ENCODE data around the gene TAAR9.

Gene TAAR9, protein sequence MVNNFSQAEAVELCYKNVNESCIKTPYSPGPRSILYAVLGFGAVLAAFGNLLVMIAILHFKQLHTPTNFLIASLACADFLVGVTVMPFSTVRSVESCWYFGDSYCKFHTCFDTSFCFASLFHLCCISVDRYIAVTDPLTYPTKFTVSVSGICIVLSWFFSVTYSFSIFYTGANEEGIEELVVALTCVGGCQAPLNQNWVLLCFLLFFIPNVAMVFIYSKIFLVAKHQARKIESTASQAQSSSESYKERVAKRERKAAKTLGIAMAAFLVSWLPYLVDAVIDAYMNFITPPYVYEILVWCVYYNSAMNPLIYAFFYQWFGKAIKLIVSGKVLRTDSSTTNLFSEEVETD

GRCh38 chr6:132537977-132538376 is at the start of gene TAAR9:
TSS of gene TAAR9 (plus strand) at chr6:132538277. CDS start at chr6:132538290, 13 bp downstream.
- no peak for DNase-seq

- DNase-seq: no peak
These were observed 48.7 kb upstream of the TAAR9 start for GRCh38 chr6:132489376-132489775.

- no peak for DNase-seq
These were observed 48.1 kb upstream of the TAAR9 start for GRCh38 chr6:132490024-132490423.

- DNase-seq: no peak
These were observed 47.4 kb upstream of the TAAR9 start for GRCh38 chr6:132490478-132491204.

DNA sequence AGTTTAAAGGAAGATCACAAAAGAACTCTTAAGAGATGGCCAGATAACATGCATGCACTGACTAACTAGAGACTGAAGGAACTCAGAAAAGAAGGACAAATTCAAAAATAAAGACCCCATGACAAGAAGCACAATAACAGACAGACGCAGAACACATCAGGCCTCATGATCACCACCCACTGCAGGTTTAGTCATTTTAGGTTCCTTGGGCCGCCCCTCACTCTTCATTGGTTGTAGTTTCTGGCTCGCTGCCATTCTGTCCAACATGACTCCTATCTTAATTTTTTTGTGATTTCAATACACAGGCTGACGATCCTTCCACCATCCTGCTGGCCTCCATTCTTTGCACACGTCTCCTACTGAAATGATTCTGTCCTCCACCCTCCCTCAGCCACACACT is 46.8 kb upstream of the TAAR9 start:
- no peak for DNase-seq

- no peak for DNase-seq
These were observed 46.2 kb upstream of the TAAR9 start for GRCh38 chr6:132491881-132492280.

DNA sequence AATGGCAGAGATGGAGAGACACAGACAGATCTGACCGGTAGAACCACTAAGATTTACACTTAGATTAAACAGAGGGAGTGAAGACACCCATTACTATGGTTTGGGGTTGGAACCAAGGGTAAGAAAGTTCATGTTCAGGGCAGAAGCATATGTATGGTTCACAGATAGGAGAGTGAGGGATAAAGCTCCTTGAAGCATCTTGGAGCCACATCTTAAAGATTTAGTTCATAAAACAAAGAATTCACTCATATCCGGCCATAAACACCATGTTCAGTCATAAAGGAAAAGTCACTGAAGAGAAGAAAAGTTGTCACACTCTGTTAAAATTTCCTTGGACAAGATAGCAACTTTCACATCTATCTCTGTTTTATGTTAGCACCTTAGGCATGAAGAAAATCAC is 43.1 kb upstream of the TAAR9 start:
- no peak for DNase-seq

- no peak for DNase-seq
These were observed 42.4 kb upstream of the TAAR9 start for GRCh38 chr6:132495604-132496079.

DNA sequence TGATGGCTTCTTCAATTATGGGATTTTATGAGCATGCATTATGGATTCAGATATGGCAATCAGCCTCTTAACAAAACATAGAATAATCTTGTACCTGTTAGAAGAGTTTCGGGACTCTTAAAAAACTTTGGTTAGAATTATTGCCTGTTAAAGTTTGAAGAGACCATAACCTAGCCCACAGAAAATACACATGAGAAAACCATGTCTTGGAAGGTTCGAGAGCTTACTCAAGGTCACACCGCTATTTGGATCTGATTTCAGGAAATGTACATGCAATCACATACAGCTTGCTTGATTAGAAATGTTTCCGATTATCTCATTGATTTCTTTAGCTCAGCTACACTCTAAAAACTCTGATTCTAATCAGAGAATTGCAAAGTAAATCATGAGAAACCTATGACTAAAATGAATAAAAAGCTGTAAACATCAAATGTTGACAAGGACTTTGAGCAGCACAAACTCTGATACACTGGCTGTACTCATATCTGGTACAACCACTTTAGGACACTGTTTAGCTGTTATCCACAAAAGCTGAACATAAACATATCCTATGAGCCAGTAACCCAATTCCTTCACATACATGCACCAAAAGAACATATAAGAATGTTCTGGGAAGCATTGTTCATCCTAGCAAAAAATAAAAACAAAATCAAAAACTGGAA is 41.4 kb upstream of the TAAR9 start:
- DNase-seq: no peak

DNA sequence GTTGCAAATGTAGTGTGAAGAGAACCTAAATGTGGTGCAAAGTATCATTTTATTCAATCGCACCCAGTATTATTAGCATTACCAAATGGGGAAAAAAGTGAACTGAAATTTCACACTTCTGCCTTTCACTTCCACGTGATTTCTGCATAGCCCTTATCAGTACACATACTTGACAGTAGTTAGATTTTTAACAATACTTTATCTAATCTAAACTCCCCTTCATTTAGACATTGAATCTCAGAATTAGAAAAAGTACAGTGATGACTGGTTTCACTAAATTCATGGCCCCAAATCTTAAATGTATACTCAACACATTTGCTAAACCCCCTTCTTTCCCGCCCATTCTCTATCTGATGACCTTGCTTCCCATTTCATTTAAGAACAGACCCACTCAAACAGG is 39.4 kb upstream of the TAAR9 start:
- DNase-seq: no peak

- no peak for DNase-seq
These were observed 38.3 kb upstream of the TAAR9 start for GRCh38 chr6:132499757-132500156.

DNA sequence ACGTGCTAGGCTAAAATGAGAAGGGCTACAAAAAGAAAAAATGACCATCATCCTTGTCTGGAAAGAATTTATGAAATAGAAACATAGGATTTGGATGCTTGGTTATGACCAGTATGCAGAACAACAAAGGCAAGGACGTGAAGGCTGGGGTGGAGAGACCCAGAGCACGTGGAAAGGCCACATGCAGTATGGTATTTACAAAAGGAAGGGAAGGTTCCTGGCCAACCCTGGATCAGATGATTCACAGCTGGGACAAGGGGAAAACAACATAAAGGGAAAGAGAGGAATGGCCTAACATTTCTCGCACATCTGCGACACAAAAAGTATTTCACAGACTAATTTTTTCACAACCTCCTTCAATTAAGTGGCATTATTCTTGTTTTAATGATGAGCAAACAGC is 33.3 kb upstream of the TAAR9 start:
- DNase-seq: no peak

- no peak for DNase-seq
These were observed 32.9 kb upstream of the TAAR9 start for GRCh38 chr6:132505158-132505557.

GRCh38 chr6:132506461-132506860 is 31.6 kb upstream of the TAAR9 start:
- no peak for DNase-seq

DNA sequence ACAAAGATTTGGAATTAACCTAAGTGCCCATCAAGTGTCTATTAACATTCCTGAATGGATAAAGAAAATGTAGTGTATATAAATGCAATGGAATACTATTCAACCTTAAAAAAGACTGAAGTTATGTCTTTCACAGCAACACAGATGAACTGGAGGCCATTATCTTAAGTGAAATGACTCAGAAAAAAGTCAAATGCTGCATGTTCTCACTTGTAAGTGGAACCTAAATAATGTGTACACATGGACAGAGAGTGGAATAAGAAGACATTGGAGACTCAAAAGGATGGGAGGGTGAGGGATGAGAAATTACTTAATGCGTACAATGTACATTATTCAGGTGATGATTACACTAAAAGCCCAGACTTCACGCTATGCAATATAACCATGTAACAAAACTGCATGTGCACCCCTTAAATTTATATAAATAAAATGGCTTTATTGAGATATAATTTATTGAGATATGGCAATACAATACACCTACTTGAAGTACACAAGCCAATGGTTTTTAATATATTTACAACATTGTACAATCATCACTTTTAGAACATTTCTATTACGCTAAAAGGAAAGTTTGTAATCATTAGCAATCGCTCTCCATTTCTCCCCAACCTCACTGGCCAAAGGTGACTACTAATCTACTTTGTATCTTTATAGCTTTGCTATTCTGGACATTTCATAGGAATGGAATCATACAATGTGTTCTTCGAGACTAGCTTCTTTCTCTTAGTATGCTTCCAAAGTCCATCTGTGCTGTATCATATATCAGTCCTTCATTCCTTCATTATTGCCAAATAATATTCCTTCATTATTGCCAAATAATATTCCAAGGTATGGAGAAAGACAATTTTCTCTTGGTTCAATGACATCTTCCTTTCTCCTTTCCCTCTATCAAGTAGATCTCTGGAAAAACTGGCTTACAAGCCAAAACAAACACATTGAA is 30.9 kb upstream of the TAAR9 start:
- DNase-seq: no peak

DNA sequence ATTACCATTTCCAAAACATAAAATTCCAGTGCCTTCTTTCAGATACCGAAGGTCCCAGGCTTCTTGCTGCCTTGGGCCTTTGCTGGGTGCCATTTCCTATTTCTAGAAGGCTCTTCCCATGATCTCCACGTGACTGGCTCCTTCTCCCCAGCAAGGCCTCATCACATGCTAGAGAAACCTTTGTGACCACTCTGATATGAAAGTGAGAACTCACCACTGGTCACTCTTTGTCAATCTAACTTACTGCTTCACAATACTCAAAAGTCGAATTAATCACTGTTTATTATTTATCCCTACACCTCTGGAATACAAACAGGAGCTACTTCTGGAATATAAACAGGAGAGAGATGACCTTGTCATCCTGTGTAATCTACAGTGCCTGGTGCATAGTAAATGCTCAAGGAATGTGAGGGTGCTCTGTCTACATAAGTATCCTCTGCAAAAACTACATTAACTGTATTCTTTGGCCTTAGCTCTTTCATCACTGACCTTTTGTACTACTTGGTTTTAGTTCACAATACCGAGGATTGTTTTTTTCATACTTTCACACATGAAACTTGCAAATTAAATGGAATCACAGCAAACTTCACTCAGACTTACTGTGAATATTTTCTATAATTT is 26.8 kb upstream of the TAAR9 start:
- no peak for DNase-seq

- no peak for DNase-seq
These were observed 26.3 kb upstream of the TAAR9 start for GRCh38 chr6:132511831-132512220.

- DNase-seq: no peak
These were observed 25.8 kb upstream of the TAAR9 start for GRCh38 chr6:132512342-132512637.

- DNase-seq: peak; percentile 91
These were observed 25.1 kb upstream of the TAAR9 start, which contains the start of gene STX7 for GRCh38 chr6:132512638-132513632. TSS of gene STX7 (minus strand) at chr6:132513116. CDS start at chr6:132503530, 9,586 bp downstream.

DNA sequence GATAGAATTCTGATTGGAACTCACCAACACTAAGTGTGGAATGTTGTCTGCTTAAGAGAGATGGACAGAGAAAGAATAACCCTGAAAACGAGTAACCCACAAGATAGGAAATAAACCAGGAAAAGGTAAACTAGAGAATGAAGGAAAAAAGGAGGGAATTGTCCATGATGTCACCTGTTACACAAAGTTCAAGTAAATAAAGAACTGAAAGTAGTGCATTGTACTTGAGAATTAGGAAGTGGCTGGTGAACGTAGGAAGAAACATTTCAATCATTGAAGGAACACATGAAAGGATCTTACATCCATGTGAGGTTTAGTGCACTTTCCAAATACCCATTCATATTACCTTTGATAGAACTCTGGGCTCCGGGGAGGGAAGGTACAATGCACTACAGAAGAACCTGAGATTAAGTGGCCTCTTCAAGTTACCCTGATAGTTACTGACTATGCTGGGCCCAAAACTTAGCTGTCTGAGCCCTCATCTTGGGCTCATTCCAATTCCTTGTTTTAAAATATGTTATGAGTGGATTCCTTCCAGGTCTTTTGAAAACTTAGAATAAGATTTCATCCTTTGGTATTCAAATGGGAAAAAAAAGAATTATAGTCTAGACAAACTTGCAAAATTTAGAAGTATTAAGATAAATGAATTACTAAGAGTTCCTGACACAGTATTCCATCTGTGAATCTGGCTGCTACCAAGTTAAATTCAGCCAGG is 24.1 kb upstream of the TAAR9 start:
- DNase-seq: no peak
